NCI-H460 (cell line): ENCODE results near the gene NRAP. TPM values are rescaled to one million over a fixed set of nuclear protein-coding genes. Genes with fewer than 3 reads are reported as not detected.
A peak's percentile ranks its signal among the peaks of the same experiment; 100 is the strongest.

ENCODE experiments used
- DNase-seq: peaks from one replicate; pipeline ENCODE4 v3.0.0-alpha.2; 2016; ENCODE audit warnings: low read depth; ENCODE audit errors: extremely low read depth
- total RNA-seq: library from RNA; depleted of rRNA; stranded (reverse); fragments of >200 nt; shearing (Covaris generic); gene quantifications from 2 replicates; pipeline ENCODE4 v1.2.3, GENCODE V29; 2014

Gene NRAP
- total RNA-seq, 1 experiment from 2014 or later = 3.0 TPM

- DNase-seq = no peak
Observed at GRCh38 chr10:113643183-113643582, 20.7 kb downstream of the NRAP start.

GRCh38 chr10:113641702-113642101 is 22.1 kb downstream of the NRAP start:
- peak; percentile 92 for DNase-seq

- DNase-seq = no peak
Observed at GRCh38 chr10:113639966-113640365, 23.9 kb downstream of the NRAP start.

GRCh38 chr10:113631684-113632367 is 32.0 kb downstream of the NRAP start:
- DNase-seq = no peak

GRCh38 chr10:113630929-113631533 is 32.8 kb downstream of the NRAP start:
- DNase-seq = no peak

- DNase-seq = no peak
Observed at GRCh38 chr10:113628607-113629153, 35.2 kb downstream of the NRAP start.

- DNase-seq = no peak
Observed at GRCh38 chr10:113627836-113628235, 36.0 kb downstream of the NRAP start.

- no peak for DNase-seq
Observed at GRCh38 chr10:113626809-113627355, 37.0 kb downstream of the NRAP start.

- no peak for DNase-seq
Observed at GRCh38 chr10:113625461-113626186, 38.2 kb downstream of the NRAP start.

GRCh38 chr10:113622831-113623230 is 41.0 kb downstream of the NRAP start:
- DNase-seq = no peak

GRCh38 chr10:113621799-113622198 is 42.0 kb downstream of the NRAP start:
- DNase-seq = no peak

- no peak for DNase-seq
Observed at GRCh38 chr10:113620936-113621335, 42.9 kb downstream of the NRAP start.

GRCh38 chr10:113620511-113620910 is 43.3 kb downstream of the NRAP start:
- DNase-seq = no peak

- no peak for DNase-seq
Observed at GRCh38 chr10:113619401-113619800, 44.4 kb downstream of the NRAP start.

GRCh38 chr10:113618338-113618737 is 45.5 kb downstream of the NRAP start:
- DNase-seq = no peak

GRCh38 chr10:113617086-113617485 is 46.8 kb downstream of the NRAP start:
- no peak for DNase-seq

GRCh38 chr10:113616244-113617074 is 47.4 kb downstream of the NRAP start:
- DNase-seq = peak; percentile 23

GRCh38 chr10:113613977-113614690 is 49.7 kb downstream of the NRAP start:
- DNase-seq = no peak

- no peak for DNase-seq
Observed at GRCh38 chr10:113613427-113613826, 50.4 kb downstream of the NRAP start.

GRCh38 chr10:113612154-113612553 is 51.7 kb downstream of the NRAP start:
- no peak for DNase-seq
